HK-2 (cell line): Measurements from ENCODE around the gene NUBP1.
"Not testable (repeated sequence)": the region's sequence is repeated elsewhere in the genome, so short reads cannot be mapped to it uniquely, and the experiment has no call there.

Experiments used
- DNase-seq: peaks from one replicate; pipeline ENCODE4 v3.0.0-alpha.2; 2018; ENCODE audit not compliant: unreplicated experiment

The NUBP1 gene

GRCh38 chr16:10743610-10744369 is at the start of gene NUBP1:
Gene NUBP1, plus strand, starts transcription at chr16:10743842. Its CDS starts 22 bp downstream, at chr16:10743864.
- peak; percentile 96 for DNase-seq

- DNase-seq = no peak
Measured at GRCh38 chr16:10693889-10694288, 49.8 kb upstream of the NUBP1 start.

DNA sequence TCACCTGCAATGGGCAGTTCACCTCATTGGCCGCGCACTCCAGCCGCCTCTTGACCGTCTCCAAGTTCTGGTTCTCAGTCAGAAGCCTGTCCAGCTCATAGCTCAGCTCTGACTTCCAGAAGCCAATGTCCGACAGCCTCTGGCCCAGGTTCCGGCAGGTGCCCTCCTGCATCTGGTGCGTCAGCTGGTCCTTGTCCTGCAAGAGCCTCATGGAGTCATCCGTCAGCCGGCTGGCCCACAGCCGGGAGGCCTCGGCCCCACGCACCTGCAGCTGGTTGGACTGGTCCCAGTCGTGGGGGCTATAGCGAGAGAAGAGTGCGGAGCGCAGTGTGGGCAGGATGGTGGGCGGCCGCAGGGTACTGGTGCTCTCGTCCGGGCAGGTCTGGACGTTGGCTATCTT is 49.3 kb upstream of the NUBP1 start:
- DNase-seq = no peak

DNA sequence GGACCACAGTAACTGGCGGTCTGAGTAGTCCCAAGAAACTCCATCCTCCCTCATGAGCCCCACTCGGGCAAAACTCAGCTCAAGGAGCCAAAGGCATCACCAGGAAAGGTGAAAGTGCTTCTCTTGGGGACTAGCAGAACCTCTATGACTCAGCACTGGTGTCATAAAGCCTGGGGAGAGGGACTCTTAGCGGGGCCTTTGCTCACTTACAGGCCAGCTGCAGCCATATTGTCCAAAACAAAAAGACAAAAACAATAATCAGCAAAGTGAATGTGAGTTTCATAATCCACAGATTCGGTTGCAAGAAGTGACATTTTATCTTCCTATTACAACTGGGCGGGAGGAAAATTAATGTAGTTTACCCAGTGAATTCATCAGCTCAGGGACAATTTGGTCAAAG is 48.8 kb upstream of the NUBP1 start, which contains the start of gene TEKT5:
TSS of gene TEKT5 (minus strand) at position 101 of the 400 bp plus-strand sequence. CDS start at position 44, 57 bp downstream.
- no peak for DNase-seq

DNA sequence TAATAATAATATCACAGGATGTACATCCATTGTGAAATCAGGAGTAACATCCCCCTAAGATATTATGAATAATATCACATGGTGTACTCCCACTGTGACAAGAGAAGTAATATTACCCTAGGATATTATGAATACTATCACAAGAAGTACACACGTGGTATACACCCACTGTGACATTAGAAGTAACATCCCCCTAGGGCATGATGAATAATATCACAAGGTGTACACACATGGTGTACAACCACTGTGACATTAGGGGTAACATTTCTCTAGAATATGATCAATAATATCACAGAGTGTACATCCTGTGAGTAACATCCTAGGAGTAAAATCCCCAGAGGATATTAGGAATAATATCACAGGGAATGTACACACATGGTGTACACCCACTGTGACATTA is 43.9 kb upstream of the NUBP1 start:
- no peak for DNase-seq

- no peak for DNase-seq
Measured at GRCh38 chr16:10708969-10709368, 34.7 kb upstream of the NUBP1 start.

GRCh38 chr16:10728003-10728887 is 15.4 kb upstream of the NUBP1 start:
- no peak for DNase-seq

DNA sequence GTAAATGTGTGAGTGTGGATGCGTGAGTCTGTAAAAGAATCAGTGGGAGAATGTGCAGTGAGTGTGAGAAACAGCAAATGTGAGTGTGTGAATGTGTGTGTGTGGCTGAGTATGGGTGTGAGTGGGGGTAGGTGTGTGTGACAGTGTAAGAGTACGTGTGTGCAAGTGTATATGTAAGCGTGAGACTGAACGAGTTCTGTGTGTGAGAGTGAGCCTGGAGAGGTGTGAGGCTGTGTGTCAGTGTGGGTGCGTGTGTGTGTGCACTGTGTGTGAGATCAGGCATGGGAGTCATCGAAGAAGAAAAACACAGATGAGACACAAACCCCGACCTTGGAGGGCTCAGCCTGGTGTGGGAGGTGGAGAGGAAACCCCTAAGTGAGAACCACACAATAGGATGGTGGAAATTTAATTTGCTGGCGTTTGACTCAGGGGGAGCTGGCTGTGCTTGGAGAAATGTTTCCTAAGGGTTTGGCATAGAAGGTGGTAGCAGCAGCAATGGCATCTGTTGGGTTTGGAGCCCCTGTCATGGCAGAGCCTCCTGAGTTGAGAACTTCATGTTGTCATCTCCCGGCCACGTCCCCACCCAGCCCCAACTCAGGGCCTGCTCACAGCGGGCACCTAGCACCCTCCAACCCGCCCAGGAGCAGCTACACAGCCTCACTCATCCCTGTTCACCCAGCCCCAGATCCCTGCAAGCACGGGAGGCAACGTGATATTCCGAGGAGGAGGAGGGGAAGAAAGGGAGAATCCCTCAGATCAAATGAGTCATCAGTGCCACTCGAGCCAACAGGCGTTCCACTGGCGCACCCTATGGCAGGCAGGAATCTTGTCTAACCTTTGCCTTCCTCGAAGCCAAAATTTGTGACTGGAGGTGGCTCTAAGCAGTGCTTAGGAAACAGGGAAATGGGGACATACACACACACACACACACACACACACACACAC is 14.3 kb upstream of the NUBP1 start:
- peak; percentile 39 for DNase-seq

DNA sequence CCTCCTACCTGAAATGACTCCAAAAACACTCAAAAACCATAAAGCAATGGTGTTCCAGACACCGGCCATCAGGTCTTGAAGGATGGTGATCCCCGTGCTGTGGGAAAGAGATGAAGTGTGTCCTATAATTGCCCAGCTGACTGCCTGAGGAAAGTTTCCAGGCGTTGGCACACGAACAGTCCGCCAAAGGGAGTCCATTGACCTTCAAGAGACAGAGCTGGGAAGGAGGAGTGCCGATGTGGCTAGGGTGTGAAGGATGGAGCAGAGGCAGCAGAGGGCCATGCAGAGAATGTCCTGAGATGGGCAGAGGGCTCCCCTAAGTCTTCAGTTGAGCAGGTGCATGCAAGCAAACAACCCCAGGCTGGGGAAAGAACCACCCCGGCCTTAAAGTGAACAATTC is 11.9 kb upstream of the NUBP1 start:
- no peak for DNase-seq

- DNase-seq = peak; percentile 55
Measured at GRCh38 chr16:10737068-10737625, 6.5 kb upstream of the NUBP1 start.

DNA sequence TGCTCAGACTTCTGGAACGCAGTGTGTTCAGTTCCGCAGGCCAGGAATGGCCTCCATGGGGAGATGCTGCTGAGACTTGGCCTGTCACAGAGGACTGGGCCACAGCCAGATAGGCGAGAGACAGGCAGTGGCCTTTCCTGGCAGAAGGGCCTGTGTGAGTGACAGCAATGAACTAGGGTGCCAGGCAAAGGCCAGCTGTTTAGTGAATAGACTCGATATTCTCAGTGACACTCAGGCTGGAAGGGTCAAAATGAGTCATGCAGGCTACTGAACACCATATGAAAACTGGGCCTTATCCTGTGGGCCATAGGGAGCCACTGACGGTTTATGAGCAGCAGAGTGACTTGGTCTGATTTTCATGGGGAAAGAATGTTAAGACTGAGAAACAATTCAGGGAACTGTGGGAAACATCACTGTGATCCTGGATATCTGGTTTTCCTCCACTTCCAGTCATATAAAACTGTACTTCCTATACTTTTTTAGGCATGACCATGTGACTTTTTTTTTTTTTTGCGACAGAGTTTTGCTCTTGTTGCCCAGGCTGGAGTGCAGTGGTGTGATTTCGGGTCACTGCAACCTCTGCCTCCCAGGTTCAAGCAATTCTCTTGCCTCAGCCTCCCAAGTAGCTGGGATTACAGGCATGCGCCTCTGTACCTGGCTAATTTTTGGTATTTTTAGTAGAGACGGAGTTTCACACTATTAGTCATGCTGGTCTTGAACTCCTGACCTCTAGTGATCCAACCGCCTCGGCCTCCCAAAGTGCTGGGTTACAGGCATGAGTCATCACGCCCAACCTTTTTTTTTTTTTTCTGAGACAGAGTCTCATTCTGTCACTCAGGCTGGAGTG is 5.2 kb upstream of the NUBP1 start:
- peak; percentile 58 for DNase-seq

- no peak for DNase-seq
Measured at GRCh38 chr16:10740000-10740844, 3.4 kb upstream of the NUBP1 start.

GRCh38 chr16:10740845-10741208 is 2.8 kb upstream of the NUBP1 start:
- no peak for DNase-seq

DNA sequence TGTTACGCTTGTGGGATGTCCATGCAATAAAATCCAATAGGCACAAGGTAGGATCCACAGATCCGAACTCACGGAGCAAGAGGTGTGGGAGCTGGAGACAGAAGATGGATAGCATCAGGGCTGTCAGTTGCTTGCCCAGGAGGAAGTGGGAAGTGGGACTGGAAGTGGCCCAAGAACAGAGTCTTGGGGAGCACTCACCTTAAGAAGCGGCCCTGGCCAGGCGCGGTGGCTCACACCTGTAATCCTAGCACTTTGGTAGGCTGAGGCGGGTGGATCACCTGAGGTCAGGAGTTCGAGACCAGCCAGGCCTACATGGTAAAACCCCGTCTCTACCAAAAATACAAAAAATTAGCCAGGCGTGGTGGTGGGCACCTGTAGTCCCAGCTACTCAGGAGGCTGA is 2.4 kb upstream of the NUBP1 start:
- not testable (repeated sequence) for DNase-seq

GRCh38 chr16:10741844-10742243 is 1.8 kb upstream of the NUBP1 start:
- DNase-seq = no peak

- no peak for DNase-seq
Measured at GRCh38 chr16:10743227-10743609, 424 bp upstream of the NUBP1 start.

DNA sequence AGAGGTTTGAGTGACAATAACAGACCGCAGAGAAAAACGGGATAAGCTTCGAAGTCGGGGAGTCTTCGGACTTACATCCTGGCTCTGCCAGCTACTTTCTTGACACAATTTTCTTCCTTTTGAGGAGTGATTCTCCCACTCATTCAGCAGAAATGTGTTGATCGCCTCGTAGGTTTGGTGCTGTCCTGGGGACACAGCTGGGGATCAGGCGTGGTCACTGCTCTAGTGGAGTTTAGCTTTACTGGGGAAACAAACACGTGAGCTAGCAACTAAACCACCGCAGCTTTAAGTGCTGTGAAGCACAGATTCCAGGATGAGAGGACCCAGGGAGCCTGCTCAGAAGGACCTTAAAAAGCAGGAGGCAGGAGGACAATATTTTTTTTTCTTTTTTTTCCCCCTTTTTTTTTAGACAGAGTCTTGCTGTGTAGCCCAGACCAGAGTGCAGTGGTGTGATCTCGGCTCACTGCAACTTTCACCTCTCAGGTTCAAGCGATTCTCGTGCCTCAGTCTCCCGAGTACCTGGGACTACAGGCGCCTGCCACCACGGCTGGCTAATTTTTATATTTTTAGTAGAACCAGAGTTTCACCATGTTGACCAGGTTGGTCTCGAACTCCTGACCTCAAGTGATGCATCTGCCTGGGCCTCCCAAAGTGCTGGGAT is 858 bp downstream of the NUBP1 start:
- no peak for DNase-seq

DNA sequence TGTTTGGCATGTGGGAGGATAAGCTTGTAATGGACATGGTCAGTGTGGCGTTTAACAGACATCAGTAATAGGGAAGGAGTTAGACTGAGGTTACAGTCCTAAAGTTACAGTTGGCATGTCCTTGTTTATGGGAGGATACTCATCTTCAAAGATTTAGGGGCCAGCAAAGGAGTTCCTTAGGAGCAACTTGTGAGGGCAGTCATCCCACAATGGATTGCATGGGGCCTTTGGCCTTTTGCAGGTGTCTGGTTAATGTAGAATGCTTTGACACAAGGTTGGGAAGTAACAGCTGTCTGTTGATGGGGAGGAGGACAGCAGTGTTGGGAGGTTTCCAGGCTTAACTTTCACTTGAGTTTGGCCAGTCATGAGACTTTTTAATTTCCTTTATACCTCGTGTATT is 2.2 kb downstream of the NUBP1 start:
- no peak for DNase-seq

GRCh38 chr16:10750793-10751192 is 7.2 kb downstream of the NUBP1 start:
- no peak for DNase-seq
